ENCODE results near the gene PBOV1.
"Not testable (repeated sequence)": the region's sequence is repeated elsewhere in the genome, so short reads cannot be mapped to it uniquely, and the experiment has no call there.

PBOV1 gene

GRCh38 chr6:138219398-138219797 lies 1.1 kb upstream of the PBOV1 start:
- H3K4me3 ChIP-seq (ENCODE audit: control insufficient read depth, low read depth, low read length): no peak overlapping the region
- TF ChIP-seq CTCF (conservative IDR thresholded peaks at IDR 0.05; ENCODE audit: control insufficient read depth, insufficient read depth, low read depth, low read length): no peak

GRCh38 chr6:138215093-138215782 lies 3.1 kb downstream of the PBOV1 start:
- H3K4me3 ChIP-seq (ENCODE audit: control insufficient read depth, low read depth, low read length): no peak overlapping the region
- no peak for TF ChIP-seq CTCF (conservative IDR thresholded peaks at IDR 0.05; ENCODE audit: control insufficient read depth, insufficient read depth, low read depth, low read length)

More at GRCh38 chr6:138219398-138219797, 1.1 kb upstream of the PBOV1 start:
- no peak for DNase-seq (ENCODE audit: low read depth)

DNA sequence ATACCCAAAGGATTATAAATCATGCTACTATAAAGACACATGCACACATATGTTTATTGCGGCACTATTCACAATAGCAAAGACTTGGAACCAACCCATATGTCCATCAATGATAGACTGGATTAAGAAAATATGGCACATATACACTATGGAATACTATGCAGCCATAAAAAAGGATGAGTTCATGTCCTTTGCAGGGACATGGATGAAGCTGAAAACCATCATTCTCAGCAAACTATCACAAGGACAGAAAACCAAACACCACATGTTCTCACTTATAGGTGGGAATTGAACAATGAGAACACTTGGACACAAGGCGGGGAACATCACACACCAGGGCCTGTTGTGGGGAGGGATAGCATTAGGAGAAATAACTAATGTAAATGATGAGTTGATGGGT lies 5.8 kb downstream of the PBOV1 start:
- not testable (repeated sequence) for DNase-seq (ENCODE audit: low read depth); H3K4me3 ChIP-seq (ENCODE audit: control insufficient read depth, low read depth, low read length)

More at GRCh38 chr6:138215093-138215782, 3.1 kb downstream of the PBOV1 start:
- DNase-seq (ENCODE audit: low read depth): no peak

GRCh38 chr6:138211601-138212000 lies 6.7 kb downstream of the PBOV1 start:
- H3K4me3 ChIP-seq (ENCODE audit: control insufficient read depth, low read depth, low read length): no peak overlapping the region
- no peak for TF ChIP-seq CTCF (conservative IDR thresholded peaks at IDR 0.05; ENCODE audit: control insufficient read depth, insufficient read depth, low read depth, low read length)
- DNase-seq (ENCODE audit: low read depth): no peak

DNA sequence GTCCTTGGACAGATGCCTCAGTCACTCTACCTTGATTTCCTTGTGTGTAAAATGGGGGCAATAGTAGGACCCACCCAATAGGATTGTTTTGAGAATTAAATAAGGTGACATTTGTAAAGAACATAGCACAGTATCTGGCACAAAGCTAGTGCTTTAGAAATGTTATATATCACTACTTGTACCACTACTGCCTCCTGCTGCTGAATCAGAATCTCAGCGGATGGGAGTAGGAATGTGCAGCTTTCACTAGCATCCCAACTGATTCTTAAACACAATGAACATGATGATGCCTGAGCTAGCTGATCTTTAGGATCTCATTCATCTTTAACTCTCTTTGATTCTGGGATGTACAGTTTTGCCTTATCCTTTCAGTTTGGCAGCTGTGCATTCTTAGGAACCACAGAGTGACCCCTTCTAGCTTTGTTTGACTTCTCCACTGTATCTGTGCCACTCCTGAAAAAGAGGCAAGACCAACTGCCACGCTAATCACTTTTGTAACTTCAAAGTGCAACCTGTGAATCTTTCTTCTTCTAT lies 7.2 kb downstream of the PBOV1 start:
- H3K4me3 ChIP-seq (ENCODE audit: control insufficient read depth, low read depth, low read length): no peak overlapping the region
- TF ChIP-seq CTCF (conservative IDR thresholded peaks at IDR 0.05; ENCODE audit: control insufficient read depth, insufficient read depth, low read depth, low read length): no peak
- no peak for DNase-seq (ENCODE audit: low read depth)

DNA sequence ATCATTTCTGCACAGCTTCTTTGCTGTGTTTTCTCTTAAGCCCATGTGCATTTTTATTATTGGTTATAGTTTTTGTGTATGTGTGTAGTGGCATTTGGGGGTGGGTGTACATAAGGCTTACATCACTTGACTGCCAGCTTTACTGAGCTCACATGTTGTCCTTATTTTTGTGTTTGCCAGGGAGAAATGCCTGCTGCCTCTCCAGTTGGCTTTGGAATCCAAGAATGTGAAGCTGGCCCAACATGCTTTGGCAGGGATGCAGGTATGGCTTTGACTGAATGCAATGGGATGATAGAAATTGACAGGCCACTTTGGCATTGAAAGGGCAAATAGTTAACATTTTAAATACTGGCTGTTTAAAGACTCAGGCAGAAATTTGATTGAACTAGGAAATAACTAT lies 11.4 kb downstream of the PBOV1 start:
- TF ChIP-seq CTCF (conservative IDR thresholded peaks at IDR 0.05; ENCODE audit: control insufficient read depth, insufficient read depth, low read depth, low read length): no peak
- DNase-seq (ENCODE audit: low read depth): no peak
- no peak overlapping the region for H3K4me3 ChIP-seq (ENCODE audit: control insufficient read depth, low read depth, low read length)

DNA sequence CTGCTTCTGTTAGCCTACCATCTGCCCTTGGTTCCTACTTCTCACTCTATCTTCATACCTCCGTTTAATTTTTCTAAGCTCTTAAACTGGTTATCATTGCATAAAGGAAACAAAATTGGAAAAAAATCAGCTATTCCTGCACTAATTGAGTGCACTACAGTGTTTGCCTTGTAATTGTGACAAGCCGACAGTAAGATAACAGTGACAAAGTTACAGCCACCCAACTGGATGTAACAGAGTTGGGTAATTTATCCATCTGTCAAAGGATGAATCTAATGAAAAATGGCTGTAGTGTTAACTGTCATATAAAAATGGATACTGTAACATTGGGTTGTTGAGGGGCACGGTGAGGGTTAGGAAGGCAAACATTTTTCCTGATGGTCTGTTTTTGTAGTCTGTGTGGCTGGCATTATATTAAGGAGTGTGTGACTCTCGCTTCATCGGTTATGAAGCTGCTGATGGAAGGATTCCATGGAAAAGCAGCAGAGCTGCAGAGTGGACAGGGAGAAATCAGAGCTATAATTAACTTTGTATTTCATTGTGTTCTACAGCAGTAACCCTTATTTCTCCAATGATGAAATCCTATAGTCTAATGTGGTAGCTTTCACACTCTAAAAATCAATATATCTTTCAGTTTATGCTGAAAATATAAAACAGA lies 12.7 kb downstream of the PBOV1 start:
- no peak for TF ChIP-seq CTCF (conservative IDR thresholded peaks at IDR 0.05; ENCODE audit: control insufficient read depth, insufficient read depth, low read depth, low read length)
- H3K4me3 ChIP-seq (ENCODE audit: control insufficient read depth, low read depth, low read length): no peak overlapping the region

More for the DNA sequence above, 12.7 kb downstream of the PBOV1 start:
- no peak for DNase-seq (ENCODE audit: low read depth)

Data from fibroblast of mammary gland (primary cell).